MCF 10A (cell line): ENCODE results near the gene SMYD3. TPM values are rescaled to one million over a fixed set of nuclear protein-coding genes. Genes with fewer than 3 reads are reported as not detected.

Experiments used
- BruUV-seq: library from RNA; stranded (reverse); fragments of 400-500 nt; replicated peaks from 2 replicates; lab custom pipeline; 2021; lab: Mats Ljungman, UMichigan
- CTCF ChIA-PET: fragments of 300-600 bp; sonication (Branson Sonifier 250); formaldehyde crosslinking; extraction: SDS; loops from one replicate; lab custom pipeline; 2021; ENCODE audit warnings: antibody characterized with exemption, inconsistent platforms; lab: Yijun Ruan, JAX
- POLR2A ChIA-PET: fragments of 300-600, 350-650 bp; sonication (Branson Sonifier 250); formaldehyde crosslinking; extraction: SDS; loops from one replicate; lab custom pipeline; 2020; ENCODE audit warnings: antibody characterized with exemption, inconsistent platforms; lab: Yijun Ruan, JAX
- DNase-seq: peaks from one replicate; pipeline ENCODE4 v3.0.0-alpha.2; 2018; ENCODE audit not compliant: unreplicated experiment
- H3K27ac Mint-ChIP-seq: one replicate; pipeline ENCODE4 v1.8.0; 2022; ENCODE audit warnings: mild to moderate bottlenecking, low read depth, mixed read lengths; ENCODE audit not compliant: unreplicated experiment
- H3K27me3 Mint-ChIP-seq: one replicate; pipeline ENCODE4 v1.8.0; 2022; ENCODE audit warnings: mixed read lengths; ENCODE audit not compliant: insufficient read depth, unreplicated experiment
- H3K36me3 Mint-ChIP-seq: one replicate; pipeline ENCODE4 v1.8.0; 2022; ENCODE audit warnings: mild to moderate bottlenecking, moderate library complexity, mixed read lengths; ENCODE audit not compliant: insufficient read depth, unreplicated experiment
- H3K4me1 Mint-ChIP-seq: one replicate; pipeline ENCODE4 v1.8.0; 2022; ENCODE audit warnings: mixed read lengths; ENCODE audit not compliant: insufficient read depth, unreplicated experiment
- H3K4me3 Mint-ChIP-seq: one replicate; pipeline ENCODE4 v1.8.0; 2022; ENCODE audit warnings: mild to moderate bottlenecking, moderate library complexity, mixed read lengths; ENCODE audit not compliant: unreplicated experiment
- H3K9me3 Mint-ChIP-seq: one replicate; pipeline ENCODE4 v1.8.0; 2022; ENCODE audit warnings: mixed read lengths; ENCODE audit not compliant: unreplicated experiment
- intact Hi-C: fragments of 100-400 bp; cut with micrococcal nuclease; formaldehyde crosslinking; loops from 2 replicates; pipeline ENCODE4 v1.14.1; 2022
- total RNA-seq: library from RNA; stranded (reverse); gene quantifications from 2 replicates; pipeline ENCODE4 v1.2.3, GENCODE V29; 2022
- TF ChIP-seq, protein P1 (sequence below): fragments of 200-600 bp; IDR thresholded peaks from one replicate; pipeline ENCODE4 v1.8.0; 2022; ENCODE audit warnings: antibody characterized with exemption, mild to moderate bottlenecking; ENCODE audit not compliant: unreplicated experiment

The SMYD3 gene
- total RNA-seq, 1 experiment from 2014 or later: 26.9 TPM

DNA sequence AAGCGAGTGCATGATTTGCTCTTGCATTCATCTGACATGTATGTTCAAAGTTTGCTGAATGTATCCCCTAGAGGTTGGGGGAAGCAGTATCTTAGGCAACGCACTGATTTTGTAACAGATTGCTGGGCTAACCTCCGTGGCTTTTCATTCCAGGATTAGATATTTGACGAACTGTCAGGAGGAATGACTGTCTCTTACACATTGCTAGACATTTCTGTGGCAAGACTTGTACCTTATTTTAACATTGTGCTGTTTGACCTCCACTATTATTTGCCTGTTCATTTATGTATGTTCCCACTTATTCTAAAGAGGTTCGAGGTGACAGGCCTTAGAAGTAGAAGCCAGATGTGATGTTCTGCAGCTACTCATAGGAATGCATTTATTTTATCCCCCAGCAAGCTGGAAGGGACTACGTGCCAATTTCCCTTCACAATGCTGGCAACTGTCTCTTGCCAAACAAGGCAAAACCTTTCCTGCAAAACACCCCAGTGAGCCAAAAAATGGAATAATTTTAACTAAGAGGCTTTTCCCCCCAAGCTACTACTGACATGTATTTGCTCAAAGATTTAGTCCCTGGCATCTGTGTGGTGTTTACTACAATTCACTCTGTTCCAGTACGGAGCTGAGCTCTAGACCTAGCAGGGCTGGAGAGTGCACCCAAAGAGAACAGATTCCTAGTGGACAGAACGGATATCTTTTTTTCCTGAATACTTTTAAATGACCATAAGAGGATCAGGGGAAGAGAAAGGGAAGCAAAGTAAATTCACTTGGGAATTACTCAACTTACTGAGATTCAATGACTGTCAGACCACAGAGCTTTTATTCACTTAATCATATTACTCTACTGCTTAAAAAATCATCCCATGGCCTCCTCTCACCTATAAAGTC lies 646.2 kb downstream of the SMYD3 start:
- Mint-ChIP-seq H3K36me3 (no peaks in the 10 kb centered on the region), H3K4me3 (no peak overlapping the region), H3K27me3 (no peaks in the 10 kb centered on the region), H3K9me3 (no peaks in the 10 kb centered on the region), H3K4me1 (peaks cover 20% of the 10 kb centered on the region), H3K27ac (no peak overlapping the region)
- POLR2A ChIA-PET: interaction anchor here (0.7 kb wide), 1 partner anchor 73 kb away, joined by 4 read pairs; no protein-coding TSS in a partner anchor
- intact Hi-C loops: no loop called here
- TF ChIP-seq, protein P1, sequence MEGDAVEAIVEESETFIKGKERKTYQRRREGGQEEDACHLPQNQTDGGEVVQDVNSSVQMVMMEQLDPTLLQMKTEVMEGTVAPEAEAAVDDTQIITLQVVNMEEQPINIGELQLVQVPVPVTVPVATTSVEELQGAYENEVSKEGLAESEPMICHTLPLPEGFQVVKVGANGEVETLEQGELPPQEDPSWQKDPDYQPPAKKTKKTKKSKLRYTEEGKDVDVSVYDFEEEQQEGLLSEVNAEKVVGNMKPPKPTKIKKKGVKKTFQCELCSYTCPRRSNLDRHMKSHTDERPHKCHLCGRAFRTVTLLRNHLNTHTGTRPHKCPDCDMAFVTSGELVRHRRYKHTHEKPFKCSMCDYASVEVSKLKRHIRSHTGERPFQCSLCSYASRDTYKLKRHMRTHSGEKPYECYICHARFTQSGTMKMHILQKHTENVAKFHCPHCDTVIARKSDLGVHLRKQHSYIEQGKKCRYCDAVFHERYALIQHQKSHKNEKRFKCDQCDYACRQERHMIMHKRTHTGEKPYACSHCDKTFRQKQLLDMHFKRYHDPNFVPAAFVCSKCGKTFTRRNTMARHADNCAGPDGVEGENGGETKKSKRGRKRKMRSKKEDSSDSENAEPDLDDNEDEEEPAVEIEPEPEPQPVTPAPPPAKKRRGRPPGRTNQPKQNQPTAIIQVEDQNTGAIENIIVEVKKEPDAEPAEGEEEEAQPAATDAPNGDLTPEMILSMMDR: no peak
- BruUV-seq: no TSS peak
- CTCF ChIA-PET: interaction anchor here (0.6 to 1.6 kb wide), 4 partner anchors 8 to 705 kb away, joined by 3 to 4 read pairs (median 4); no protein-coding TSS in a partner anchor
- DNase-seq: peak; percentile 50

GRCh38 chr1:245859493-245860114 lies 647.5 kb downstream of the SMYD3 start:
- BruUV-seq: no TSS peak
- intact Hi-C loops: no loop called here
- DNase-seq: peak; percentile 63
- CTCF ChIA-PET: interaction anchor here (0.7 to 1.6 kb wide), 6 partner anchors 10 to 148 kb away, joined by 3 to 17 read pairs (median 3); no protein-coding TSS in a partner anchor
- no peaks in the 10 kb centered on the region for H3K27me3 Mint-ChIP-seq
- no peak overlapping the region for H3K4me3 Mint-ChIP-seq
- no peaks in the 10 kb centered on the region for H3K36me3 Mint-ChIP-seq
- peaks cover 3% of the 10 kb centered on the region for H3K9me3 Mint-ChIP-seq
- peaks cover 20% of the 10 kb centered on the region for H3K4me1 Mint-ChIP-seq
- TF ChIP-seq, protein P1: no peak
- POLR2A ChIA-PET: no interaction called here
- peak overlapping the region; percentile 46 for H3K27ac Mint-ChIP-seq

DNA sequence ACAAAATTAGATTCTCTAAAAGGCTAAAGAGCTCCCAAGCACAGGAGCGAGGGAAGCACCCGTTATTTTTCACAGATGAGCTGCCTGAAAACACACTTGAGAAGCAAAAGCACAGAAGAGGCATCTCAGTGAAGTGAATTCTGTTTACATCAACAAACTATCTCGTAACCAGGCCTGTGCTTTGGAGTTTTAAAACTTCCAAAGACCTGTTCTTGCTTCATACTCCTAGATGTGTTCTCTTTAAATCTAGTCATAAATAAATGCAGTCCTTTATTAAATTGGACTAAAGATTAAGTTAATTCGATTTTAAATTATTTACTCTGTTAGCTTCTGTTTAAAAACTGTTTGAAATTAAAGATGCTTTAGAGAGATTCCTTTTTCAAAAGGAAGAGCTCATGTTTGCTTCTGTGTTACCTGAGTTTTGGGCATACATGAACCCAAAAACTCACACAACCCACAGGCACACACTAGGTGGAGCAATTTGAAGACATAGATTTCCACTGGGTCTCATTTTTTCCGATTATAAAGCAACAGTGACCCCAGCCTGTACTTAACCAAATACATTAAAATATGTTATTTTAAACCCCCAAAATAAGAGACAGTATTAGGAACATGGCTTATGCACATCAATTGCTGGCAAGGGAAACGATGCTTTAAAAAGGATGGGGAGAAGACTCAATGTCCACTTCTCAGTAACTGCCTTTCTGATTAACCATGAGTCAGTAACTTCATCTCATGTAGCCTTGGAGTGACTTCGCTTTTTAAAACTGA lies 648.2 kb downstream of the SMYD3 start:
- POLR2A ChIA-PET: no interaction called here
- no TSS peak for BruUV-seq
- TF ChIP-seq, protein P1: no peak
- H3K27ac Mint-ChIP-seq: no peak overlapping the region
- CTCF ChIA-PET: interaction anchor here (0.5 to 1.6 kb wide), 21 partner anchors 10 to 706 kb away, joined by 3 to 17 read pairs (median 3); no protein-coding TSS in a partner anchor
- H3K4me3 Mint-ChIP-seq: no peak overlapping the region
- peaks cover 20% of the 10 kb centered on the region for H3K4me1 Mint-ChIP-seq
- H3K27me3 Mint-ChIP-seq: no peaks in the 10 kb centered on the region
- intact Hi-C loops: no loop called here
- no peaks in the 10 kb centered on the region for H3K36me3 Mint-ChIP-seq
- DNase-seq: peak; percentile 30
- peaks cover 10% of the 10 kb centered on the region for H3K9me3 Mint-ChIP-seq
